D721Med (cell line): ENCODE data around the gene VPS51.
"Not testable (repeated sequence)": the region's sequence is repeated elsewhere in the genome, so short reads cannot be mapped to it uniquely, and the experiment has no call there.

ENCODE experiments used
- DNase-seq: peaks from one replicate; pipeline ENCODE4 v3.0.0; 2011; ENCODE audit warnings: low spot score; ENCODE audit not compliant: insufficient read length
- FAIRE-seq: peaks from 2 replicates; lab custom pipeline; 2011; peaks lifted over from hg19 to GRCh38; lab: Jason Lieb, UNC
- CTCF ChIP-seq: IDR thresholded peaks from 2 replicates; pipeline ENCODE4 v1.5.1; 2012; ENCODE audit warnings: mild to moderate bottlenecking, control low read depth; ENCODE audit not compliant: insufficient read depth; ENCODE audit errors: missing control alignments

VPS51 gene

GRCh38 chr11:65115361-65116082 lies 19.5 kb downstream of the VPS51 start:
- no peak for TF ChIP-seq CTCF
- FAIRE-seq (no peak), DNase-seq (no peak)

GRCh38 chr11:65116370-65117205 lies 20.6 kb downstream of the VPS51 start:
- FAIRE-seq (no peak), DNase-seq (no peak)
- no peak for TF ChIP-seq CTCF

GRCh38 chr11:65117206-65118096 lies 21.4 kb downstream of the VPS51 start, which contains the start of gene ZNHIT2:
Gene ZNHIT2 (minus strand): TSS chr11:65117701. CDS start chr11:65117653, 48 bp downstream.
- peak; percentile 87 for DNase-seq
- peak; percentile 87 for TF ChIP-seq CTCF
- peak; percentile 46 for FAIRE-seq

GRCh38 chr11:65118097-65118837 lies 22.3 kb downstream of the VPS51 start:
- FAIRE-seq (no peak), DNase-seq (no peak)
- TF ChIP-seq CTCF, result no peak

GRCh38 chr11:65118891-65119669 lies 23.1 kb downstream of the VPS51 start:
- not testable (repeated sequence) for FAIRE-seq, DNase-seq

- DNase-seq (no peak), FAIRE-seq (no peak)
Measured at GRCh38 chr11:65119670-65119995, 23.6 kb downstream of the VPS51 start.

More at GRCh38 chr11:65119670-65119995, 23.6 kb downstream of the VPS51 start:
- TF ChIP-seq CTCF, result no peak
